ENCODE data around the gene FURIN.

FURIN gene

GRCh38 chr15:90869601-90870353, 1.4 kb downstream of the FURIN start:
- Histone ChIP-seq H3K36me3 (ENCODE audit: control insufficient read depth in 2 of 2, insufficient read depth in 1 of 2, low read length in 2 of 2) (peaks cover under 1 to 3% of the 10 kb centered on the region in 2 experiments; a peak in 2 of 3 replicates), H3K4me1 (ENCODE audit: control insufficient read depth, insufficient read depth, low read length) (peaks cover 54% of the 10 kb centered on the region), H3K9me3 (ENCODE audit: control insufficient read depth, insufficient read depth, low read depth, low read length) (no peaks in the 10 kb centered on the region), H3K4me3 (ENCODE audit: low read depth, low read length) (no peak overlapping the region), H3K27ac (ENCODE audit: extremely low read depth, low read depth, low read length) (peak overlapping the region; percentile 96)
- ChIA-PET POLR2A (interaction anchor here (0.7 to 3.0 kb wide), 9 partner anchors 12 to 152 kb away, joined by 3 to 16 read pairs (median 3); partner anchors contain the start of genes BLM, HDDC3, RCCD1 and UNC45A), CTCF (interaction anchor here (0.6 to 1.4 kb wide), 4 partner anchors 63 to 152 kb away, joined by 3 to 8 read pairs (median 3); partner anchors contain the start of gene HDDC3)
- no peak for TF ChIP-seq ZNF677 (tag by site-specific recombination; IDR thresholded peaks at IDR 0.05)
- TF ChIP-seq YY2 (tag by site-specific recombination; IDR thresholded peaks at IDR 0.05) = no peak
- no peak; the same call in 1 of the 2 replicates for TF ChIP-seq KLF9 (tag by site-specific recombination; IDR thresholded peaks at IDR 0.05; ENCODE audit: low read depth)
- TF ChIP-seq ZNF391 (tag by site-specific recombination; IDR thresholded peaks at IDR 0.05; ENCODE audit: borderline replicate concordance, low read depth) = no peak
- TF ChIP-seq KLF16 (tag by site-specific recombination; IDR thresholded peaks at IDR 0.05) = no peak
- TF ChIP-seq PRDM4 (tag by site-specific recombination; IDR thresholded peaks at IDR 0.05) = no peak
- TF ChIP-seq KLF10 (tag by site-specific recombination; IDR thresholded peaks at IDR 0.05) = no peak; the same call in 1 of the 2 replicates
- no peak for TF ChIP-seq BCL11B (tag by site-specific recombination; IDR thresholded peaks at IDR 0.05; ENCODE audit: low read depth)
- TF ChIP-seq SCRT2 (tag by site-specific recombination; IDR thresholded peaks at IDR 0.05) = 0 out of 2 replicates have a peak, but pooled peaks have one; percentile 7
- TF ChIP-seq GLIS1 (tag by site-specific recombination; IDR thresholded peaks at IDR 0.05) = peak; percentile 98
- peak; percentile 94 for TF ChIP-seq KLF1 (tag by site-specific recombination; IDR thresholded peaks at IDR 0.05)
- TF ChIP-seq ZNF10 (tag by site-specific recombination; IDR thresholded peaks at IDR 0.05) = no peak
- TF ChIP-seq KLF8 (tag by site-specific recombination; IDR thresholded peaks at IDR 0.05) = peak; percentile 56
- no peak for TF ChIP-seq ZNF747 (tag by site-specific recombination; IDR thresholded peaks at IDR 0.05)
- TF ChIP-seq ZBTB44 (tag by site-specific recombination; IDR thresholded peaks at IDR 0.05) = no peak
- no peak for TF ChIP-seq ZNF155 (tag by site-specific recombination; IDR thresholded peaks at IDR 0.05)
- no peak for TF ChIP-seq ZBTB49 (tag by site-specific recombination; IDR thresholded peaks at IDR 0.05; ENCODE audit: low read depth)
- no peak for TF ChIP-seq ZNF248 (tag by site-specific recombination; IDR thresholded peaks at IDR 0.05)
- no peak for TF ChIP-seq ZNF571 (tag by site-specific recombination; IDR thresholded peaks at IDR 0.05)
- TF ChIP-seq ZNF366 (tag by site-specific recombination; conservative IDR thresholded peaks at IDR 0.05) = peak; percentile 33; the same call in 1 of the 2 replicates
- TF ChIP-seq ZNF785 (tag by site-specific recombination; IDR thresholded peaks at IDR 0.05) = no peak
- no peak for TF ChIP-seq ZNF585B (tag by site-specific recombination; IDR thresholded peaks at IDR 0.05)
- TF ChIP-seq ZNF274 (IDR thresholded peaks at IDR 0.05; ENCODE audit: low read length) = no peak
- TF ChIP-seq ZNF274 (tag by site-specific recombination; IDR thresholded peaks at IDR 0.05; ENCODE audit: borderline replicate concordance) = no peak
- no peak for TF ChIP-seq OSR2 (tag by site-specific recombination; IDR thresholded peaks at IDR 0.05)
- TF ChIP-seq ZNF26 (tag by site-specific recombination; IDR thresholded peaks at IDR 0.05) = no peak
- no peak for TF ChIP-seq ZNF146 (tag by site-specific recombination; IDR thresholded peaks at IDR 0.05)
- peak; percentile 55 for TF ChIP-seq ZFHX2 (tag by site-specific recombination; conservative IDR thresholded peaks at IDR 0.05)
- TF ChIP-seq ZNF449 (tag by site-specific recombination; IDR thresholded peaks at IDR 0.05) = no peak

All from HEK293 (cell line).